GM18508 (cell line): ENCODE data around the gene UNCX.
"Not testable (repeated sequence)": the region's sequence is repeated elsewhere in the genome, so short reads cannot be mapped to it uniquely, and the experiment has no call there.

Source experiments
- ATAC-seq: cut with Tn5 transposase; IDR thresholded peaks from one replicate; pipeline ENCODE4 v1.9.1; 2021; ENCODE audit warnings: moderate number of reproducible peaks; ENCODE audit not compliant: insufficient read depth, unreplicated experiment

UNCX gene

DNA sequence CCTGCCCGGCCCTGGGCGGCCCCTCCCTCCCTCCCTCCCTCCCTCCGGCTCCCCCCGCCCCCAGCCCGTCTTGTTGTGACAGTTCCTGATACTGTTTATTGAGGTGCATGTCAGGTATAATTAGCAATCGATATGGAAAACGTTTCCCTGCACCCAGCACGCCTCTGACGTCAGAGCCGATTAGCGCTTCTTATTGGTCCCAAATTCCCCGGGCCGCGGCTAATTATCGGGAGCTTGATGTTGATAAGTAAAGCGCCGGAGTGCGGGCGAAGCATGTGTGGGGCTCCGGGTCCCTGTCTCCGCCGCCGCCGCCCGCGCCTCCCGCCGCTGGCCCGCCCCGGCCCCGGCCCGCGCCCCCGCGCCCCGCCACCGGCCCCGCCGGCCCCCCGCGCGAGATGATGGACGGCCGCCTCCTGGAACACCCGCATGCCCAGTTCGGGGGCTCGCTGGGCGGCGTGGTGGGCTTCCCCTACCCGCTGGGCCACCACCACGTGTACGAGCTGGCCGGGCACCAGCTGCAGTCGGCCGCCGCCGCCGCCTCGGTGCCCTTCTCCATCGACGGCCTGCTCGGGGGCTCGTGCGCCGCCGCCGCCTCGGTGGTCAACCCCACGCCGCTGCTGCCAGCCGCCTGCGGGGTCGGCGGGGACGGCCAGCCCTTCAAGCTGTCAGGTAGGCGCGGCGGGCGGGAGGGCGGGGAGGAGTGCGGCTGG lies at the start of gene UNCX:
TSS of gene UNCX (plus strand) at position 250 of the 710 bp plus-strand sequence. CDS start at position 396, 146 bp downstream.
- ATAC-seq, result no peak

DNA sequence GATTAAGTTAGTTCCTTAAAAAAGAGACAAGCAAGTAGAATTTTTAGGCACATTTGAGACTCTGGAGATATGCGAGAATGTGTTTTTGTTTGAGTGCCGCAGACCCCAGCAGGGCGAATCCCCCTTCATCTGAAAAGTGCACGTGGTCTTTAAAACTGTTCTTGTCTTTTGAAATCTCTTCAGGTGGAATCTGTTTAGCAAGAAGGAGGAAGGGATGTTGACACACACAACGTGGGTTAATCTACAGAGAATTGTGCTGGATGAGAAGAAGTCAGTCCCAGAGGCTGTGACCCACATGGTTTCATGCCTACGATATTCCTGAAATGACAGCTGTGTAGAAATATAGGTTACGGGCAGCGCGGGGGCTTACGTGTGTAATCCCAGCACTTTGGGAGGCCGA lies 45.5 kb upstream of the UNCX start:
- ATAC-seq, result no peak

DNA sequence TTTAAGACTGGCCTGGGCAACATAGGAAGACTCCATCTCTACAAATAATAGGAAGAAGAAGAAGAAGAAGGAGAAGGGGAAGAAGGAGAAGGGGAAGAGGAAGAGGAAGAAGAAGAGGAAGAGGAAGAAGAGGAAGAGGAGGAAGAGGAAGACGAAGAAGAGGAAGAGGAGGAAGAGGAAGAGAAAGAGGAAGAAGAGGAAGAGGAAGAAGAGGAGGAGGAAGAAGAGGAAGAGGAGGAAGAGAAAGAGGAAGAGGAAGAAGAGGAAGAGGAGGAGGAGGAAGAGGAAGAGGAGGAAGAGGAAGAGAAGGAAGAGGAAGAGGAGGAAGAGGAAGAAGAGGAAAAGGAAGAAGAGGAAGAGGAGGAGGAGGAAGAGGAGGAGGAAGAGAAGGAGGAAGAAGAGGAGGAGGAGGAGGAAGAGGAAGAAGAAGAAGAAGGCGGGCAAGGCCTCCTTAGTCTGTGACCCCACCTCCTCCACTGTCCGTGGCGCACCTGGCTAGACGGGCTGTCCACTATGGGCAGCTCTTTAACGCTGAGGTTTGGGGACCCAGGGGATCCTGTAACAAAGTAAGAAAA lies 43.9 kb upstream of the UNCX start:
- ATAC-seq, result no peak

DNA sequence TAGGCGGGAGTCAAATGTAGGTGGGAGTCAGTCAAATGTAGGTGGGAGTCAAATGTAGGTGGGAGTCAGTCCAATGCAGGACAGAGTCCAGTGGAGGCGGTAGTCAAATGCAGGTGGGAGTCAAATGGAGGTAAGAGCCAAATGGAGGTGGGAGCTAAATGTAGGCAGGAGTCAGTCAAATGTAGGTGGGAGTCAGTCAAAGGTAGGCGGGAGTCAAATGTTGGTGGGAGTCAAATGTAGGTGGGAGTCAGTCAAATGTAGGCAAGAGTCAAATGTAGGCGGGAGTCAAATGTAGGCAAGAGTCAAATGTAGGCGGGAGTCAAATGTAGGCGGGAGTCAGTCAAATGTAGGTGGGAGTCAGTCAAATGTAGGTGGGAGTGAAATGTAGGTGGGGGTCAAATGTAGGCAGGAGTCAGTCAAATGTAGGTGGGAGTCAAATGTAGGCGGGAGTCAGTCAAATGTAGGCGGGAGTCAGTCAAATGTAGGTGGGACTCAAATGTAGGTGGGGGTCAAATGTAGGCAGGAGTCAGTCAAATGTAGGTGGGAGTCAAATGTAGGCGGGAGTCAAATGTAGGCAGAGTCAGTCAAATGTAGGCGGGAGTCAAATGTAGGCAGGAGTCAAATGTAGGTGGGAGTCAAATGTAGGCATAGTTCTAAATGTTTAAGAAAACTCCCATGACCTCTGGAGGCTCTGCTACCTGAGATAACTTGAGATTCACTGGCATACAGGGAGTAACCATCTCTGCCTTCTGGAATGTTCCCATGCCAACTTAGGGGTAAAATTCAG lies 42.5 kb upstream of the UNCX start:
- ATAC-seq, result no peak

DNA sequence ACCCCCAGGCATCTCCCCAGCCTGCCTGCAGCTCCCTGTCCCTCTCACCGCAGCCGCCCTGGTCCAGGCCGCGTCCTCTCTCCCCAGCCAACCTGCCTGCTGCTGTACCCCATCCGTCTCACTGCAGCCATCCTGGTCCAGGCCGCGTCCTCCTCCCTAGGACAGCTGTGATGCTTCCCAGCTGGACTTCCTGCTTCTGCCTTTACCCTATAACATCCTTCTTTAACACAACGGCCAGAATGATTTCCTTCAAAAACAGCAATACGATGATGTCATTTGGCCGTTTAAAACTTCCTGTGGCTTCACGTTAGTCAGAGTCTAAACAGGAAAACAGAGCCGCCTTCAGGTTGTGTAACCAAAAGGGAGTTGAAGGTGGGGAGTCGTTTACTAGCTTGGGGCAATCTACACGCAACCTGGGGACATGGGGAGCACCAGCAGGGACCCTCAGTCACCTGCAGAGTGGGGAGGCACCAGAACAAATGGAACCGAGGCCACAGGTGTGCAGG lies 40.4 kb upstream of the UNCX start:
- no peak for ATAC-seq

DNA sequence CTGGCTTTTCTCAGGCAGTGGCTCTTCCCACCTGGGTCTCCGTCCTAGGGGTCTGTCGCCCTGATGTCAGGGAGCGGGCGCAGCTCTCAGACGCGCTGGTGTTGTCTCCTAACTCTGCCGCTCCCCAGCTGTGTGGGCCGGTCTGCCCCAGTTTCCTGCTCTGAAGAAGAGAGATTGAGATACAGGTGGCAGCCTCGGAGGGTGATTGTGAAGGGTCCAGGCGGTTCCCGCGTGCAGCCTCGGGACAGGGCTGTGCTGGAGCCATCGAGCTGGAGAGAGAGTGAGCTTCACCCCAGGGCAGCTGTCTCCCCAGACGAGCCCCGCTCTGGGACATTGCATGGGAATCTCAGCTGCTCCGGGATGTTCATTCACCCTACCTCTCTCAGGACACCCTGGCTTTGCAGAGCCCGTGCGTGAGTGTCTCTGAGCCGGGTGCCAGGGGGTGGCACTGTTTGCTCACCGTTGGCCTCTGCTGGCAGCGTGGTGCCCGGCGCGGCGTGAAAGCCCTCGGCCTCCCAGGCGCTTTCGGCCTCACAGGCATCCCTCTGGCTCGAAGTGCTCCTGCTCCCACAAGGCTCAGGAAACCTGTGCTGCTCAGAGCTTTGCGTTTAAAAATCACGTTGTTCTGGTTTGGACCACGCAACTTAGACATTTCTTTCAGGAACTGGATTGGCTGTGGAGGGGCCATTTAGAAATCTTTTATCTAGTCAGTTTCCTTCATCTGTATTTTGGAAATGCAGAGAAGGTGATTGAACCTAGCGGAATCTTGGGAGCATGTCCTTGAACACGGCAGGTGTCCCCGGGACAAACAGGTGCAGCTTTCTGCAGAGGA lies 38.9 kb upstream of the UNCX start:
- ATAC-seq, result no peak

DNA sequence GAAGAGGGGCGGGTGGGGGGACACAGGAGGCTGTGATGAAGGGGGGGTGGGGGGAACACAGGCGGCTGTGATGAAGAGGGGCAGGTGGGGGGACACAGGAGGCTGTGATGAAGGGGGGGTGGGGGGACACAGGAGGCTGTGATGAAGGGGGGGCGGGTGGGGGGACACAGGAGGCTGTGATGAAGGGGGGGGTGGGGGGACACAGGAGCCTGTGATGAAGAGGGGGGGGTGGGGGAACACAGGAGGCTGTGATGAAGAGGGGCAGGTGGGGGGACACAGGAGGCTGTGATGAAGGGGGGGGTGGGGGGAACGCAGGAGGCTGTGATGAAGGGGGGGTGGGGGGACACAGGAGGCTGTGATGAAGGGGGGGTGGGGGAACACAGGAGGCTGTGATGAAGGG lies 36.2 kb upstream of the UNCX start:
- not testable (repeated sequence) for ATAC-seq

DNA sequence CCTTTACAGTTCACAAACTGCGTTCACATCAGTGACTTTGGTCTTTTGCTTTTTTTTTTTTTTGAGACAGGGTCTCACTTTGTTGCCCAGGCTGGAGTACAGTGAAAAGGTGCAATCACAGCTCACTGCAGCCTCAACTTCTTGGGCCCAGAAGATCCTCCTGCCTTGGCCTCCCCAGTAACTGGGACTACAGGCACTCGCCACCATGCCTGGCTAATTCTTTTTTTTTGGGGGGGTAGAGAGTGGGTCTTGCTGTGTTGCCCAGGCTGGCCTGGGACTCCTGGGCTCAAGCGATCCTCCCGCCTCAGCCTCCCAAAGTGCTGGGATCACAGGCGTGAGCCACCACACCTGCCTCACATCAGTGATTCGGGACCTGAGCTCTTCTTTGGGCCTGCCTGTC lies 35.7 kb upstream of the UNCX start:
- ATAC-seq, result no peak

DNA sequence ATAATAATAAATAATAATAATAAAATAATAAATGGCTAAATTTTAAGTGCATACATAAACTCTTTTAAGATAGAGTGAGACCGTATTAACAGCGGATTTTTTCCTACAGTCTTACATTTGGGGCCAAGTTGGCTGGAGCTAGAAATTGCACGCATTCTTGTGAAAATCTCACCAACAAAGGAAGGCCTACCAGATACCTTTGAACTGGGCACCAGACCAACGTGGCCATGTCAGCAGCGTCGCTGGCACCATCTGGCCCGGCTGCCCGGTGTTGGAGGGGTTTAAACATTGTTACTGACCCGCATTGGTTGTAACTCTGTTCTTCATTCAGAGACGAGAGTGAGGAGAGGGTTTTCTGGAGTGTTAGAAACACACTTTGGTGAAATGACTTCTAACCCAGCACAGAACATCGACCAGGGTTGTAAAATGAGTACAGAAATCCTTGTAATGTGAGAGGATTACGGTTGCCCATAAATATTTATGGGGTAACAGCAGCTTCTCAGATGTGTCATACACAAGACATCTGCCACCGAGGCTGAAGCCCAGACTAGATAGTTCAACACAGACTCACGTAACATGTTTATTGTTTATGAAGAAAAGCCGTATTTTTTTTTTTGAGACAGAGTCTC lies 34.6 kb upstream of the UNCX start:
- no peak for ATAC-seq

DNA sequence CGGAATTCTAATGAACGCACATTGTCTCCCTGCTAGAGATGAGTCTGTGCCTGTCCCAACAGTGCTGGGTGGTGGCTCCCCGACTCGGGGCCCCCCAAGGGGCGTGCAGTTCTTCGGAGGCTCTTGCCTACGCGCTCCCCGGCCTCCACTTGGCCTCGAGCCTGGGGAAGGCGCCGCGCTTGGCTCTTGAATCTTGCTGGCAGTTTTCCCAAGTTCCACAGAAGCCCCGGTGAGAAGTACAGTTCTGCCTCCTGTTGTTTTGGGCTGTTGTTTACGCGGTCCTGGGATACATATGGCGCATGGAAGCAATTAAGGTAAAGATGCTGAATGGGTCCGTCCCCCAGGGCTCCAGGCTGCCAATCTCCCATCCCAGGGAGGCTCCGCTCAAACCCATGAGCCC lies 32.6 kb upstream of the UNCX start:
- no peak for ATAC-seq

DNA sequence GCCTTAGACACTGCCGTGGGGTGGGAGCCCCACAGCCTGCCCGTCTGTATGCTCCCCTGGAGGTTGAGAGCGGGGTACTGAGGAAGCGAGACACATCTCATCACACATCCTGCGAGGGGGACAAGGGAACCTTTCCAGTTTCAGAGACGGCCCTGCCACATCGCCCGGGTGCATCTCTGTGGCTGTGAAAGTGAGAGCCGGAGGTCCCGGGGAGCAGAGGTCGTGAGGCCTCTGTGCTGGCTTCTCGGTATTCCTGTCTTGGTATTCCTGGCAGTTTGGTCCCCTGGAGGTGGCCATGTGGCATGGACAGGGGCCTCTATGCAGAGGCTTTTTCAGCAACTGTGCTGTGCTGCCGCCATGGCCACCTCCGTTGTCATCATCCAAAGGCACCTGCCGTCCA lies 30.8 kb upstream of the UNCX start:
- ATAC-seq, result no peak

DNA sequence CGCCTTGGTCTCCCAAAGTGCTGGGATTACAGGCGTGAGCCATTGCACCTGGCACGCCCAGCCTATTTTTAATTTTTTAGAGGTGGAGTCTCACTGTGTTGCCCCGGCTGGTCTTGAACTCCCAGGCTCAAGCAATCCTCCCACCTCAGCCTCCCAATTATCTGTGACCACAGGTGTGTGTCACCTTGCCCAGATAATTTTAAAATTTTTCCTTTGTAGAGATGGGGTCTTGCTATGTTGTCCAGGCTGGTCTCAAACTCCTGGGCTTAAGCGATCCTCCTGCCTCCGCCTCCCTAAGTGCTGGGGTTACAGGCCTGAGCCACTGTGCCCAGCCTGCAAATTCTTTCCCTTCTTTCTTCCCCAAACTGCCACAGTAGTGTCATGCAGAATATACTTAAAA lies 29.8 kb upstream of the UNCX start:
- not testable (repeated sequence) for ATAC-seq

DNA sequence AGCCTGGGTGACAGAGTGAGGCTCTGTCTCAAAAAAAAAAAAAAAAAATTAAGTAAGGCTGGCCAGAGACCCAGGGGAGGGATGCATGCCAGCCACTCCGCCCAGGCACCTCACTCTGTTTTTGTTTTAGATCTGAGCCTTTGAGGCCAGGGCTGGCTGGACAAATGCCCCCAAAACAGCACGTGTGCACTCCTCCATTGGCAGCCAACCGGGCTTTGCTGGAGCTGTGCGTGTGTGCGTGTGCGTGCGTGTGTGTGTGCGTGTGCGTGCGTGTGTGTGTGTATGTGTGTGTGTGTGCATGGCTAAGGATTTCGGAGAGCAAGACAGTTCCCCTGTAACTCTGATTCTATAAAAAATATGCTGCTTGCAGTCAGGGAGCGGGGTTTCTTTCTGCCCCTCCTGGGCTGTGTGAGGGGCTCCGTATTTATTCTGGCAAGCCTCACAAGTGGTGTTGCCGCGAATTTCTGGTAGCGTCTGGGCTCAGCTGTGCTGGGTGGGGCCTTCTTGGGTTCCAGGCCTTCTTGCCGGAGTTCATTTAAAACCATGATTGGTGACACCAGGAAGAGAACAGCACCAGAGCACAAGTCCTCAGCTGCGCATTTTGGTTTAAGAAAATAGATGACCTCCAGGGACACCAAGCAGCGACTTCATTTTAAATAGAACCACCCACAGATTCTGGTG lies 28.1 kb upstream of the UNCX start:
- no peak for ATAC-seq

DNA sequence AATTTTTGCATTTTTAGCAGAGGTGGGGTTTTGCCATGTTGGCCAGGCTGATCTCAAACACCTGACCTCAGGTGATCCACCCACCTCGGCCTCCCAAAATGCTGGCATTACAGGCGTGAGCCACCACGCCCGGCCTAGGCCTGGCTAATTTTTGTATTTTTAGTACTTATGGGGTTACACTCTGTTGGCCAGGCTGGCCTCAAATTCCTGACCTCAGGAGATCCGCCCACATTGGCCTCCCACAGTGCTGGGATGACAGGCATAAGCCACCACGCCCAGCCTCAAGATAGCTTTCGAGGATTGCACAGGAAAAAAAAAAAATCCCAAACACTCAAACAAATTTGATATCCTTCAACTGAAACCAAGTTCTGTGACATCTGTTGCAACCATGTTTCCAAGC lies 26.9 kb upstream of the UNCX start:
- not testable (repeated sequence) for ATAC-seq

DNA sequence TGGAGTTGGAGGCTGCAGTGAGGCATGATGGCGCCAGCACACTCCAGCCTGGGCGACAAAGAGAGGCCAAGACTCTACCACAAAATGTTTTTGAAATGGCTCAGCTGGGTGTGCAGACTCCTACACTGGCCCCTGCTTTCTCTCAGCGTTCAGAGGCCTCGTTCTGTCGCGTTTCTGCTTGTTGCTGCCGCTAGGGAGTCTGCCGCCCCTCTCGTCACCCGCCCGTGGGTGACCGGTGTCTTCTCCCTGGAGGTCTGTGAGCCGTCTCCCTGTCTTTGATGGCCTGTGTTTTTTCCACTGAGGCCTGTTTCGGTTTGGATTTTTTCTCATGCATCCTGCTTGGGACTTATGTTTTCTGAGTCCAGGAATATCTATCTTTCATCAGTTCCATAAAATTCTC lies 23.6 kb upstream of the UNCX start:
- ATAC-seq, result no peak

DNA sequence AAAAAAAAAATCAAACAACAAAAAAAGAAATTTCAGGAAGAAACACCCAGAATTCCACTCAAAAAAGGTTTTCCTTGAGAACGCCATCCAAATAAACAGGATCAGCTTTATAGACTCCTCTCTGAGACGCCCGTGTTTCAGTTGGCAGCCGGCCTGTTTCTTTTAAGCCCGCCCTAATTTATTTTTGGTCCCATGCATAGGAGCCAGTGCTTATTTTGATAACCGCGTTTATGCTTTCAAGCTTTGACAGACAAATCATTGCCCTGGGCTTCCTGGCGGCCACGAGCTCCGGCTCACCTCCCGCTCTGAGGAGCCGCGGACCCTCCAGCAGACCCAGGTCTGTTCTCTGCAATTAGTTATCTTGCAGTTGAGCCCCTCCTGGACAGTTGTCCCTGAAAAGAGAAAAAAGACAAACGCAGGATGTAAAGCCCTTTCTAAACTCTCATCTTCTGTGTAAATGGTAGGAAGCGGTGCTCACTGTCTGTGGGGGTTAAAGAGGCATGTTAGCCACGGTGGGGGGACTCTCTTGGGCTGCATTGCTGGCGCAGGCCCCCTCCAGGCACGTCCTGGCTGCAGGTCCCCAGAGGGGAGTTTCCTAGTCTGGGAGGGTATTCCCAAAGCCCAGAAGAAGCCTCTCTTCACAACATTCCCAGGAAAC lies 22.2 kb upstream of the UNCX start:
- ATAC-seq, result no peak

DNA sequence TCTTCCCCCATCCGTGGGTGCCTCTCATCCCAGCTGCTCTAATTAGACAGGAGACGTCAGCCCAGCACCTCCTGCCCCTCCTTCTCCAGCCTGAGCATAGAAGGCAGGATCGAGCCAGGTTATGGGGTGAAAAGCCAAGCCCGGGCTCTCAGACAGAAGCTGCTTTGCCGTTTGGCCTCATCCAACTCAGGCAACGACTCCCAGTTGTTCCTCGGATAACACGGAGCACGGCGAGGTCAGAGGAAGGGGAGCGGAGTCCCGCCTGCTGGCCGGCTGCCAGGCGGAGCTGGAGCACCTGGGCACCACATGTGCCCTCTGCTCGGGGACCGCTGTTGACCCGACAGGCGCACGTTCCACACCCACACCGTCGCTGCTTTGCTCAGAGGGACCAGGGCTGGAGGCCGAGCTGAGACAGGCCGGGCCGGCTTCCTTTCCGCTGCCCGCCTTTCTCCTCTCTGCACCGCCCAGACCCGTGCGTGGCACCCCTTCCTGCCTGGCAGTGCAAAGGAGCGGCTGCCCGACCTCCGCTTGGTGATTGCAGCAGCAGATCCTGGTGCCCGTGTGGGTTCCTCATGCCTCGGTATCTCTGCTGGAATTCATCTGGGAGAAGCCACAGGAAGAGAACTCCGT lies 21.6 kb upstream of the UNCX start:
- ATAC-seq, result no peak

DNA sequence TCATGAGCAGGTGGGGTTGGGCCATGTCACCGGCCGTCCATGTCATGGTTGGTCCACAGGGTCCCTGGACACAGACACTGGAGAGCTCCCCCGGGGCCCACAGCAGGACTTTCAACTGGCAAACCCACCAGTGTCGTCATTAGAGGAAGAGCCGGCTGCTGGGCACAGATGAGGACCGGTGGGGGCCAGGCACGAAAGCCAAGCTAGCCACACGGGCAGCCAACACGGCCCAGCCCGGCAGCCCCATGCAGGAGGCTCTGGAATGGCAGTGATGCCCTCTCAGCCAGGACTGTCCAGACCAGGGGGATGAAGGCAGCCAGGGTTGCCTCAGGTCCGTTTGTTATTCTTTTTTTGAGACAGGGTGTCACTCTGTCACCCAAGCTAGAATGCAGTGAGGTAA lies 21.1 kb upstream of the UNCX start:
- no peak for ATAC-seq

DNA sequence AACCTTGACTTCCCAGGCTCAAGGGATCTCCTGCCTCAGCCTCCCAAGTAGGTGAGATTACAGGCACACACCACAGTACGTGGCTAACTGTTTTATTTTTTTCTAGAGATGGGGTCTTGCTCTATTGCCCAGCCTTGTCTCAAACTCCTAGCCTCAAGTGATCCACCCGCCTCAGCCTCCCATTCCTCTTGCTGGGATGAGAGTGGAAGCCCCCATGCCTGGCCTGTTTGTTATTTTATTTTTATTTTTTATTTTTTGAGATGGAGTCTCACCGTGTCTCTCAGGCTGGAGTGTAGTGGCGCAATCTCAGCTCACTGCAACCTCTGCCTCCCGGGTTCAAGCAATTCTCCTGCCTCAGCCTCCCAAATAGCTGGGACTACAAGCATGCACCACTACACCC lies 20.6 kb upstream of the UNCX start:
- ATAC-seq, result not testable (repeated sequence)
